ENCODE data around the gene TXK.
A peak's percentile ranks its signal among the peaks of the same experiment; 100 is the strongest.

The TXK gene

DNA sequence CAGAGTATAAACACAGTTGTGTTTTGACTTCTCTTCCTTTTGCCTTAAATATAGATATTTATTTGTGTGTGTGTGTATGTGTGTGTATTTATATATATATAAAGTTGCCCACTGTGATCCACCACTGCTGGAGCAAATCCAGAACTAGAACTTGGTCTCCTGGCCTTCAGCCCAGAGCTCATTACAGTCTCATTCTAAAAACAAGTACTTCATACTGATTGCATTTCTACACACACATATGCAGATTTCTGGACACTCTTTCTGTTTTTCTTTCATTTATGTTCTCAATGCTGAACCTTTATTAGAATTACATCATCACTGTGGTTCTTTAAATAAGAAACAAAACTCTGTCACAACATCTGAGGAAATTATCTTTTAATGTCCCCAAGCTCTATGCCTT is 381 bp downstream of the TXK start:
- no peak for DNase-seq

GRCh38 chr4:48131736-48132135 is 2.3 kb downstream of the TXK start:
- DNase-seq: no peak

DNA sequence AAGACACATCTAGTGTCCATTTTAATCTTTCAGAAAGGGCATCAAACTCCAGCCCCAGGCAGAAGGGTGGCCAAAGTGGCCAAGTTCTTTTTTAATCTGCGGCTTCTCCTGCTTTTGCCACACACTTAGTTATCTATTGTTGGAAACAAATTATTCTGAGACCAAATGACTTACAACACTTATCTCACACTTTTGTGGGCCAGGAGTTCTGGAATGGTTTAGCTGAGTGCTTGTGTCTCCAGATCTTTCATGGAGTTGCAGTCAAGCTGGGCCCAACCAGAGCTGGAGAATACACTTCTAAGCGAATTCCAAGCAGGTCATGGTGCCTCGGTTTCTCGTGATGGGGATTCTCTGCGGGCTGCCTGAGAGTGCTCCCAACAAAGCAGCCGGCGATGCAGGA is 4.0 kb downstream of the TXK start:
- no peak for DNase-seq

DNA sequence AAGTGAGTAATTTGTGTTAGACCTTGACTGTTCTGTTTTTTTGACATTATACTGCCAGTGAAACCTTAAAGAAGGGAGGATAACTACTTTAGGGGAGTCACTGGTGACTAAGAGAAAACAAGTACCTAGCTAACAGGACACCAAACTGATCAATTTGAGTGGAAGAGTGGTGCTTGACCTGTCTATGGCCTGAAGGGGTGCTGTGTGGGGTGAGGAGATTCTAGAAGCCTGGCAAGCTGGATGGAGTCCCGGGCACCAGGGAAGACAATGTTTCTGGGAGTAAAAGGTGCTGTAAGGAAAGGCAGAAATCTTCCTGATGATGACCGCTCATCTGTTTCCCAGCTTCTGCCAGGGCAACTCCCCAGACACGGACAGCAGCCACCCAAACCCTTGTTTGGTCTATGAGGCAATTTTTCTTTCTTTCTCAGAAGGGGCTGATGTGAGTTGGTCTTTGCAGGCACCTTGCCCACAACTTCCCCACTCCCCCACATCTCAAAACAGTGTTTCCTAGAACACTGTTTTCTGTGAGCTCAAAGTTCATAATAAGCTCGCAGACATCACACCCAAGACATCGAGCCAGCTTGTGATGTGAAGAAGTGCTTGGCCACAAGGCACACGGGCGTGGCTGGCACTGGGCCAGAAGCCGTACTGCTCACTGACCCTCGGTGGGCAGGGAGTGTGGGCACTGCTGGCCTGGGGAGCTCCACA is 4.6 kb downstream of the TXK start:
- peak; percentile 25 to 37 for DNase-seq

DNA sequence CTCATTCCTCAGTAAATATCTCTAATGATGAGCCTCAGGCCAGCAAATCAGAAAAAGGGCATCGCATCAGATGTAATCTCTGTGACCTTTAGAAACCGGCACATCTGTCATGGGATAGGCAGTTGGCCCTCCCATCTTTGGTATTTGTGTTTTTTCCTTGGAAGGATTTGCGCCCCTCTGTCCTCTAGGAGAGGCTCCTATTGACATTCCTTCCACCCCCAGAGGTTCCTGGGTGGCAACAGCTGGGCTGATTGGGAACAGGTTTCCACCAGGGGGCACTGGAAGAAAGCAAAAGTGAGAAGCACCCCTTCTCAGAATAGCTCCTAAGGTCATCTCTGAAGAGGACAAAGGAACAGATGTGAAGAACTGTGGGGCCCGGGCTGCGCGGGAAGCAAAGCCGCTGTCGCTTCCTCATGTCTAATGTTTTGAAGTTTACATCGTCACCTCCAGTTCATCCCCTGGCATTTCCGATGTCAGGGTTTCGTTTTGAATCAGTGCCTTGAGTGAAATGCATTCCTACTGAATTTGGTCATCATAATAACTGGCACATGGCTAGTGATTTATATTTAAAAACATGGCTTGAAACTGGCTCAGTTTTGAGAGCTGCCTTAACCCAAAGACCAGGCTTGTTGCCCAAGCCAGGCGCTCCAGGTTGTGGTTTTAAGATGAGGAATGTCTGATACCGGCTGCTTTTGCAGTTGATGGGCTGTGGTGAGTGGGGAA is 6.2 kb downstream of the TXK start:
- DNase-seq: peak; percentile 63 to 68

- DNase-seq: no peak
These were observed 6.8 kb downstream of the TXK start for GRCh38 chr4:48127231-48127630.

DNA sequence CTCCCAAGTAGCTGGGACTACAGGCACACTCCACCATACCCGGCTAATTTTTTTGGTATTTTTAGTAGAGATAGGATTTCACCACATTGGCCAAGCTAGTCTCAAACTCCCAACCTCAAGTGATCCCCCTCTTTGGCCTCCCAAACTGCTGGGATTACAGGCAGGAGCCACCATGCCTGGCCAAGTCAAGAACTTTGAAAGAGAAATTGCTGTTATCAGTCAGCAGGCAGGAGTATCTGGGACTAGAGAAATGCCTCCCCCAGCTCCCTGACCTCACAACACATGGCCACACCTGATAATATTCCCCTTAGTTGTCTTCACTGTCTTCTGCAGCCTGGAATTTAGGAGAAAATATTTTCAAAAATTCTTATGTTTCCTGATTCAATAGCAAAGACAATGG is 7.4 kb downstream of the TXK start:
- no peak for DNase-seq

DNA sequence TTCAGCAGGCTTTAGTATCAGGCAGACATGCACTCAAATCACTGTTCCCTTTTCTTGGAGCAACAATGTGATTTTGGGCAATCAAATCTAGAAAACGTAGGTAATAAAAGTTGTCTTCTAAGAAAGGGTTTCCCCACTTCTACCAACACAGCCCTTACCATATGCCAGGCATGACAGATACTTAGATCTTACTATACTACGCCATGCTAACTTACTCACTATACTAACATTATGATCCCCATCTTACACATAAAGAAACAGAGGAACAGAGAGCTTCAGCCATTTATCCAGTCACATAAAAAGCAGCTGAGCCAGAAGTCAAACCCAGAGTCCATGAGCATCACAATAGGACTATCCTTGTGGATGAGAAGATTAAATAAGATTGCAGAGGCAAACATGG is 9.2 kb downstream of the TXK start:
- DNase-seq: no peak

DNA sequence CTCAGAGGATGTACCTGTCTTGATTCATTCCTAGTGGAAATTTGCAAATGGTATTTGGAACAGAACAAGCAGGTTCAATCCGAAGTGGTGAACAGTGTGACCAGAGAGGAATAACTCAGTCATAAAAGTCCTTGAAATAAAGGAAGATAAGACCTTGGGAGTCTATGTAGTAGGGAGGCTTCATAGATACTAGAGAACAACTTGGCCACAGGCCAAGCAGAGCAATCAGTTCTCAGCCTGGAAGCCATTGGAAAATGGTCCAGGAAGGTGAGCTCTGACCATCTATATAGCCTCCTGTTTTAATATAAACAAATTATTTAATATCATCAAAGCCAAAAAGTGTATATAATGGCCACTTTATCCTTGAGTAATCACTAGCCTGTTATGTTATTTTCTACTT is 11.3 kb downstream of the TXK start:
- DNase-seq: no peak

GRCh38 chr4:48121180-48121579 is 12.9 kb downstream of the TXK start:
- no peak for DNase-seq

- DNase-seq: no peak
These were observed 13.9 kb downstream of the TXK start for GRCh38 chr4:48120132-48120531.

- no peak for DNase-seq
These were observed 14.4 kb downstream of the TXK start for GRCh38 chr4:48119646-48120045.

- DNase-seq: no peak
These were observed 16.0 kb downstream of the TXK start for GRCh38 chr4:48118081-48118480.

- DNase-seq: no peak
These were observed 17.5 kb downstream of the TXK start for GRCh38 chr4:48116582-48116981.

DNA sequence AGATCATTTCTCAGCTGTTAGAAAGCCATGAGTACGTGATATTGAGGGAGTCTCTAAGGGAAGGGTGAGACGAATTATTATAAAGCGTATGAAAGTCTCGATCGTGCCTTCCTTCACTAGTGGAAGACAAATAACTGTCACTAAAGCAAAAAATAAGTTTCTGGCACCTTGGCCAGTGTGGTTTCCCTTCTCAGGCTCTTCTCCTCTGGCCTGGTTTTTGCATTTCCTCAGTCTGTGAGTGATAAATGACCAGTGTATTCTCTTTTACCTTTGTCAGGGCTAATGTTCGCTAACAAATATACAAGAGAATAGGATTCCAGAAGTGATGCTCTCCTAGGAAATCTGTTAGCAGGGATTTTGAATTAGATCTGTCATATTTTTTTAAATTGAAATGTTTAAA is 19.6 kb downstream of the TXK start:
- no peak for DNase-seq

DNA sequence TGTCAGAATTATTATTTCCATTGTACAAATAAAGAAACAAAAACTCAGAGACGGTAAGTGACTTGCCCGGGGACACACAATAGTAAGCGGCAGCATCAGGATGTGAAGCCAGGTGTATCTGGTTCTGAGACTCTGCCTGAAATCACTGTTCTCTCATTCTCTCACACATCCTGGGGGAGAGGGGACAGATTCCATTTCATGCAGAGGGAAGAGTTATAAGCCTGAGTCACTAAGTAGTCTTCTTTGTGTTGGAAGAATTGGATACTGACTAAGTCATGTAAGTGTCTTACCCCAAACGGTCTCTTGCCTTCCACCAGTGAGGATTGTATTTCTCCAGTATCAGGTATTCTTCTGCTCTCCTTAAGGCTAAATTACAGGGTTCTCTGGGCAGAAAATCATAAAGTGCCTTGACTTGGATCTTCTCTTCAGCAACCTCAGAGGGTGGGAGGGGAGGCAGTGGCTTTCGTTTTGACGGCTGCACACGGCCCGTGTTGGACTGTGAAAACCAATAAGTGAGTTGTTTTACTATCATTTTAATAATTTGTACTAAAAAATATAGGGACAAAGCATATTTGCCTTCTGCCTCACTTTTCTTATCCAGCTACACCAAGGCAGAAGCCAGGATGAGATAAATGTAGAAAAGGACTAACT is 21.9 kb downstream of the TXK start:
- DNase-seq: no peak

- DNase-seq: no peak
These were observed 23.5 kb downstream of the TXK start for GRCh38 chr4:48110452-48110978.

GRCh38 chr4:48109413-48110263 is 24.4 kb downstream of the TXK start:
- no peak for DNase-seq

- no peak for DNase-seq
These were observed 25.6 kb downstream of the TXK start for GRCh38 chr4:48108309-48109073.

DNA sequence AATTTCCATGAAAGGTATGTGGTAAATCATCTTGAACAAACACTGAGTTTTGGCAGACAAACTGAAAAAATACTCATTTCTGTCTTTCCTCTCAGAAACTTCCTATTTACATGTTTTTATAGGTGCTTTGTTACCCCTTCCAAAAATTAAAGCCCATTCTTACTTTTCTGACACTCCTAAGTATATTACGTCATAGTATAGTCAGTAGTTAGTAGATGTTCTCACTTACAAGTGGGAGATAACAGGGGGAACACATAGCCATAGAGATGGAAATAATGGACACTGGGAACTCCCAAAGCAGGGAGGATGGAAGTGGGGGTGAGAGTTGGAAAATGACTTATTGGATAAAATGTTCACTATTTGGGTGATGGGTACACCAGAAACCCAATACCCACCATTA is 28.8 kb downstream of the TXK start:
- DNase-seq: no peak

DNA sequence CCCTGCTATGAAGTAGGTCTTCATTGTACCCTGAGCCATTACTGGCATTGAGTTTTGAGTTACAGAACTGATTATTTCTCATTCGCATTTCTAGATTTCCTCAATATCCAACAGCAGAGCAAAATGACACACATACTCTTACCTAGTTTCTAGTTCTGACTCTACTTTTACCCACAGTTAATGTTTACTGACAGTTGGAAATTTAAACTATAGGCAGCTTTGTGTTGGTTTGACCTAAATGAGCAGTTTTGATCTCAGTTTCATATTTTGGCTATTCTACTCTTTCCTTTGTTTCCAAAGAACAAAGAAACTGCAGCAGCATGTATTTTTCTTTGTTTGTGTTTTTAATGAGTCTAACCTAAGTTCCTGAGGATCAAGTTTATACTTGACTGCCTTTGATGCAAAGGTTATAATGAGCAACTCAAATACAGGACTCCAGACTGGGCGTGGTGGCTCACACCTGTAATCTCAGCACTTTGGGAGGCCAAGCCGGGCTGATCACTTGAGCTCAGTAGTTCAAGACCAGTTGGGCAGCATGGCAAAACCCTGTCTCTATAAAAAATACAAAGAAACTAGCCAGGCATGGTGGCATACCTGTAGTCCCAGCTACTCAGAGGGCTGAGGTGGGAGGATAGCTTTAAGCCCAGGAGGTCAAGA is 30.4 kb downstream of the TXK start:
- DNase-seq: no peak

GRCh38 chr4:48102303-48102702 is 31.7 kb downstream of the TXK start:
- DNase-seq: no peak
